Activated naive CD8-positive, alpha-beta T cell treated with anti-CD3 and anti-CD28 coated beads for 36 hours (primary cell): ENCODE data around the gene TAGLN. TPM values are rescaled to one million over a fixed set of nuclear protein-coding genes. Genes with fewer than 3 reads are reported as not detected.

Experiments
- DNase-seq: peaks from one replicate; pipeline ENCODE4 v3.0.0; 2021
- H3K27ac Mint-ChIP-seq: one replicate; pipeline ENCODE4 v1.8.0; 2022; ENCODE audit warnings: mild to moderate bottlenecking, moderate library complexity, mixed read lengths
- H3K27me3 Mint-ChIP-seq: one replicate; pipeline ENCODE4 v1.8.0; 2022; ENCODE audit warnings: mild to moderate bottlenecking, mixed read lengths
- H3K36me3 Mint-ChIP-seq: one replicate; pipeline ENCODE4 v1.8.0; 2021; ENCODE audit warnings: mild to moderate bottlenecking, mixed read lengths
- H3K4me1 Mint-ChIP-seq: one replicate; pipeline ENCODE4 v1.8.0; 2021; ENCODE audit warnings: mixed read lengths
- H3K4me3 Mint-ChIP-seq: one replicate; pipeline ENCODE4 v1.8.0; 2022; ENCODE audit warnings: mild to moderate bottlenecking, moderate library complexity, mixed read lengths
- H3K9me3 Mint-ChIP-seq: one replicate; pipeline ENCODE4 v1.8.0; 2022; ENCODE audit warnings: mixed read lengths
- total RNA-seq, 2 experiments: library from RNA; stranded (reverse); gene quantifications; one replicate each; pipeline ENCODE4 v1.2.3, GENCODE V29; 2021

Gene TAGLN
- total RNA-seq, 2 experiments from 2014 or later, result 2.0 TPM

- no peaks in the 10 kb centered on the region for H3K9me3 Mint-ChIP-seq
- H3K27me3 Mint-ChIP-seq, result no peaks in the 10 kb centered on the region
- no peak overlapping the region for H3K4me3 Mint-ChIP-seq
- DNase-seq, result no peak
- peaks cover 23% of the 10 kb centered on the region for H3K36me3 Mint-ChIP-seq
- H3K4me1 Mint-ChIP-seq, result no peaks in the 10 kb centered on the region
- no peak overlapping the region for H3K27ac Mint-ChIP-seq
These were observed 11.4 kb downstream of the TAGLN start for GRCh38 chr11:117210620-117211019.

DNA sequence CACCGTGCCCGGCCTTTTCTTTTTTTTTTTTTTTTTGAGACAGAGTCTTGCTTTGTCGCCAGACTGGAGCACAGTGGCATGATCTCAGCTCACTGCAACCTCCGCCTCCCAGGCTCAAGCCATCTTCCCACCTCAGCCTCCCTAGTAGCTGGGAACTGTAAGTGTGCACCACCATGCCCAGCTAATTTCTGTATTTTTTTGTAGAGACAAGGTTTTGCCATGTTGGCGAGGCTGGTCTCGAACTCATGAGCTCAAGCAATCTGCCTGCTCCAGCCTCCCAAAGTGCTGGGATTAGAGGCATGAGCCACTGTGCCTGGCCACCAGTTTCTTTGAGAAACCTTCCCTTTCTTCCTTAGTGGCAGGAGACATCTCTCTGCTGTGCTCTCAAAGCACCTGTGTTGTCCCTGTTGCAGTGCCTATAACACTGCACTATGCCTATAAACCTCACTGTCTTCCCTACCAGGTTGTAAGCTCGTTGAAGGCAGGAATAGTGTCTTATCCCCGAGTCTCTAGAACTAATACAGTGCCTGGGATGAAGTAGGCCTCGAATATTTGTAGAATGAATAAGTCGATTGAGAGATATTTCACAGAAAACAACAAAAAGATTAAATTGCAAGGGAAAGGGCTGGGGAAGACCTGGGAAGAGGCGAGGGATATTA, 13.7 kb downstream of the TAGLN start:
- Mint-ChIP-seq H3K9me3 (no peaks in the 10 kb centered on the region), H3K4me1 (no peaks in the 10 kb centered on the region), H3K27me3 (no peaks in the 10 kb centered on the region), H3K36me3 (peaks cover 25% of the 10 kb centered on the region), H3K27ac (no peak overlapping the region), H3K4me3 (no peak overlapping the region)
- no peak for DNase-seq

DNA sequence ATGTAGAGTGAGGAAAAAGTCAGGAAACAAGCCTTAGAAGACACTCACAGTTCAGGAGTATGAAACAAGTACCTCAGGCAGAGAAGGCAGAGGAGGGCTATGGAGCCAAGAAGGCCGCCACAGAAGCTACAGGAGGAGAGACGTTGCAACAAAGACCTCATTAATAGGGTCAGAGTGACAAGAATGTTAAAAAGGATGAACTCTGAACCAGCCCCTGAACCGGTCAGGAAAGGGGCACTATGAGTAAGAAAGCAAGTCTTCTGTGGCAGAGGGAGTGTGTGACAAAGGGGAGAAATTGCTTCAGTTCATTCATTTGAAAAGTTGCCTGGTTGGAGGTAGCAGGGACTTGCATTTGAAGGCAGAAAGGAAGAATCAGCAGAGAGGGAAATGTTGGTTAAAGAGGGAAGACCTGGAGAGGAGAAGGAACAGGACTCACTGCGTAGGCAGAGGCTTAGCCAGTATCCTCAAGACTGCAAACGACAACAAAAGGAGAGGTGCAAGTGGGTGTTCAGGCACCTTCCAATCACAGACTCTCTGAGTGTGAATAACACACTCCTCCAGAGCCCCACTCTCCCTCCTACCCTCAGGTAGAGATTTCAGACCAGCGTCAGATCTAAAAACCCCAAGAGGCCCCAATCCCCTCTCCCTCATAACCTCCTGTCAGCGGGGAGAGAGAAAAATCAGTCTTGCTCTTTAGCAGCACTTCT, 15.4 kb downstream of the TAGLN start:
- H3K9me3 Mint-ChIP-seq, result no peaks in the 10 kb centered on the region

GRCh38 chr11:117217141-117218084, 18.2 kb downstream of the TAGLN start:
- H3K27me3 Mint-ChIP-seq, result no peaks in the 10 kb centered on the region
- peak overlapping the region; percentile 77 for H3K27ac Mint-ChIP-seq

More for the DNA sequence above, 15.4 kb downstream of the TAGLN start:
- peaks cover 25% of the 10 kb centered on the region for H3K36me3 Mint-ChIP-seq
- H3K4me1 Mint-ChIP-seq, result no peaks in the 10 kb centered on the region
- H3K27me3 Mint-ChIP-seq, result no peaks in the 10 kb centered on the region
- H3K27ac Mint-ChIP-seq, result peak overlapping the region; percentile 4
- H3K4me3 Mint-ChIP-seq, result no peak overlapping the region
- no peak for DNase-seq

GRCh38 chr11:117218133-117218915, 19.2 kb downstream of the TAGLN start:
- Mint-ChIP-seq H3K4me1 (no peaks in the 10 kb centered on the region), H3K9me3 (no peaks in the 10 kb centered on the region), H3K27me3 (no peaks in the 10 kb centered on the region), H3K27ac (no peak overlapping the region), H3K36me3 (peaks cover 19% of the 10 kb centered on the region), H3K4me3 (no peak overlapping the region)
- no peak for DNase-seq

More at GRCh38 chr11:117217141-117218084, 18.2 kb downstream of the TAGLN start:
- no peak for DNase-seq
- H3K36me3 Mint-ChIP-seq, result peaks cover 22% of the 10 kb centered on the region
- no peak overlapping the region for H3K4me3 Mint-ChIP-seq
- no peaks in the 10 kb centered on the region for H3K9me3 Mint-ChIP-seq
- H3K4me1 Mint-ChIP-seq, result no peaks in the 10 kb centered on the region

DNA sequence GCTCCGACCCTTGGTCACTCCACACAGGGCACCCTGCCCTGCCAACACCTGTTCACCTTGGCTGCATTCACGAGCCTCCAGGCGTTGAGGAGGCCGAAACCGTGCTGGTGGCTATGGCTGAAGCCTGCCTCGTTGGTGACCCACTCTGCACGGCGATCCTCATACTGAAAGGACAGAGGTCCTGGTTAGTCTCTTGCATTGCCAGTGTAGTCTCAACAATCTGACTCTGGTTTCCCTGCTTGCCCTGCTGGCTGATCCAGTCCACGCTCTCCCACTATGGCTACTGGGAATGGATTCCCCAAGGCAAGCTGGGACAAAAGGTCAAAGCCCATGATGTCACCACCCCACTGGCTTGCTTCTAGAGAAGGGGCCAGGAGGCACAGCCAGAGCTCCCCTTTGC, 19.8 kb downstream of the TAGLN start:
- Mint-ChIP-seq H3K27ac (no peak overlapping the region), H3K9me3 (no peaks in the 10 kb centered on the region), H3K4me3 (no peak overlapping the region), H3K4me1 (no peaks in the 10 kb centered on the region), H3K27me3 (no peaks in the 10 kb centered on the region), H3K36me3 (peaks cover 16% of the 10 kb centered on the region)
- no peak for DNase-seq

GRCh38 chr11:117219455-117219854, 20.3 kb downstream of the TAGLN start:
- no peaks in the 10 kb centered on the region for H3K27me3 Mint-ChIP-seq
- no peaks in the 10 kb centered on the region for H3K4me1 Mint-ChIP-seq
- no peak for DNase-seq
- H3K9me3 Mint-ChIP-seq, result no peaks in the 10 kb centered on the region
- peaks cover 15% of the 10 kb centered on the region for H3K36me3 Mint-ChIP-seq
- H3K27ac Mint-ChIP-seq, result no peak overlapping the region
- no peak overlapping the region for H3K4me3 Mint-ChIP-seq

- Mint-ChIP-seq H3K9me3 (no peaks in the 10 kb centered on the region), H3K27ac (no peak overlapping the region)
These were observed 20.8 kb downstream of the TAGLN start for GRCh38 chr11:117219995-117220394.

GRCh38 chr11:117220568-117220967, 21.4 kb downstream of the TAGLN start:
- H3K4me3 Mint-ChIP-seq, result no peak overlapping the region
- H3K27me3 Mint-ChIP-seq, result no peaks in the 10 kb centered on the region
- H3K36me3 Mint-ChIP-seq, result peaks cover 16% of the 10 kb centered on the region
- H3K27ac Mint-ChIP-seq, result no peak overlapping the region
- no peak for DNase-seq
- H3K4me1 Mint-ChIP-seq, result no peaks in the 10 kb centered on the region
- no peaks in the 10 kb centered on the region for H3K9me3 Mint-ChIP-seq

More at GRCh38 chr11:117219995-117220394, 20.8 kb downstream of the TAGLN start:
- no peak for DNase-seq
- Mint-ChIP-seq H3K27me3 (no peaks in the 10 kb centered on the region), H3K36me3 (peaks cover 12% of the 10 kb centered on the region), H3K4me3 (no peak overlapping the region), H3K4me1 (no peaks in the 10 kb centered on the region)

DNA sequence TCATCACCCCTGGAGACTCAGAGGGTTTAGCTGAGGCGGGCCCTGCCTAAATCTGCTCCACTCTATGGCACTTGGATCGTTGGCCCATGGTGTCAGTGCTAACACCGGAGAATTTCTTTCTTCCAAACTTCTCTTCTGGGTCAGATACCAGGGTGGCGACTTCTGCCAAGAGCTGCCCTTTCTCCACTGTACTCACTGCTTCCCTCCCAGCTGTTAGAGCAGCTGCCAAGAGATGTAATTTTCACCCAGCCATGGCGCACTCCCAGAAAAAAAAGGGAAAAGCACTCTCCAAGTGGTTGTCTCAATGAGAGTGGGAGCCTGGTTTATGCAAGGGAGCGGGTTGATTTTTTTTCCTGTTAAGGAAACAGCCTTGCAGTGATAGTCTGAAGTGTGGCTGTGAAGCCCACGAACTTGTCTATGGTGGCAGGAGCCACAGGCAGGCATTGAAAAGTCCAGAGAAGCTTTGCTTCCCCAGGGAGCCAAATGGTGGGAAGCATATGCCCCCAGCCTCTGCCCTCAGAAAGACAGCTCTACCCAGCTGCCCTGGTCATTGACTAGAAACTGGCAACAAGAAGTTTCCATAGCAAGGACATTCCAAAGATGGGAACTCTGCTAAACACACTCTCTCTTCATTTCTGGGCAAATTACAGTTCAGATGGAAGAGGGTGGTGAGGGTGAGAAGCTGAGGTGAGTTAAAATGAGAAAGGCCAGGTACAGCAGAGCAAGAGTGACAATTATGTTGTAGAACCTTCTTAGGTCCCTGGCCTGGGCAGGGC, 22.0 kb downstream of the TAGLN start:
- no peak for DNase-seq
- Mint-ChIP-seq H3K27me3 (no peaks in the 10 kb centered on the region), H3K4me3 (no peak overlapping the region), H3K27ac (no peak overlapping the region), H3K4me1 (no peaks in the 10 kb centered on the region), H3K9me3 (no peaks in the 10 kb centered on the region), H3K36me3 (peaks cover 16% of the 10 kb centered on the region)

- Mint-ChIP-seq H3K27me3 (no peaks in the 10 kb centered on the region), H3K36me3 (peaks cover 22% of the 10 kb centered on the region), H3K4me1 (peaks cover 5% of the 10 kb centered on the region), H3K9me3 (no peaks in the 10 kb centered on the region), H3K27ac (no peak overlapping the region), H3K4me3 (no peak overlapping the region)
- DNase-seq, result no peak
These were observed 22.8 kb downstream of the TAGLN start for GRCh38 chr11:117221775-117222517.

DNA sequence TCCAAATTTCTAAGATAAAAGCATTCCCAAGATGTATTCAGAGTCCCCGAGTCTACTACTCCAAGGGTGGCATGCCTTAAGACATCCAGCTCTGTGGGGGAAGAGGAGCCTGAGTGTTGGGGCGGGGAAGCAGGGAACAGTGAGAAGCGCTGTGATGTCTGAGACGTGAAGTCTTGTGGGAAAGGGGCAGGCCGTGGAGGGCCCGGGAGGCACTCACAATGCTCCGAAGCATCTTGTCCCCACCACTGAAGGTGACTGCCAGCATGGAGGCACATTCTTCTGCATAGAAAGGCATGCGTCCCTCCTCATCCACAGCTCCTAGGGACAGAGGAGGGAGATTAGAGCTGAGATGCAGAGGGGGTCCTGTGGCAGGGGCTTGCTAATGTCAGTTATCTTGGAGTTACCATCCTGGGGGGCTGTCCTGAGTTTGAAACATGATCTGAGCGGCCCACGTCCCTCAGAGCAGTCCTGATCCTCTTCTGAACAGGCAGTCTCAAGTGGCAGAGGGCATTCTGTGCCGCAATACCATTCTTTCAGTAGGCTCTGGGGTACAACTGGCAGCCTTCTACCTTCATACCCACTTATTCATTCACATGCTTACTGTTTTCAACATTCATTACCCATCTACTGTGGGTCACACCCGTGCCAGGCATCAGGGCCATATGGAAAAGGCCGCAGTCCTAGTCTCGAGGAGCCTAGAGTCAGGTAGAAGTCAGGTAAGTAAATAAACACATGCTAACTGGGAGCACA, 24.0 kb downstream of the TAGLN start:
- H3K9me3 Mint-ChIP-seq, result no peaks in the 10 kb centered on the region
- H3K4me1 Mint-ChIP-seq, result peaks cover 11% of the 10 kb centered on the region
- H3K4me3 Mint-ChIP-seq, result no peak overlapping the region
- H3K36me3 Mint-ChIP-seq, result peaks cover 27% of the 10 kb centered on the region
- DNase-seq, result no peak
- no peaks in the 10 kb centered on the region for H3K27me3 Mint-ChIP-seq
- no peak overlapping the region for H3K27ac Mint-ChIP-seq
